B cell (primary cell): ENCODE results near the gene IL20RA.

Source experiments
- EZH2 ChIP-seq: IDR thresholded peaks from 2 replicates; pipeline ENCODE4 v1.6.1; 2012; ENCODE audit warnings: borderline replicate concordance, low read depth, mild to moderate bottlenecking, moderate library complexity, low read length; ENCODE audit not compliant: insufficient read depth, poor library complexity, severe bottlenecking
- TF ChIP-seq, protein P1 (sequence below): fragments of 200-600 bp; IDR thresholded peaks from one replicate; pipeline ENCODE4 v1.8.0; 2022; ENCODE audit warnings: antibody characterized with exemption, mild to moderate bottlenecking

GRCh38 chr6:137044366-137045221, at the start of gene IL20RA:
- TF ChIP-seq, protein P1, sequence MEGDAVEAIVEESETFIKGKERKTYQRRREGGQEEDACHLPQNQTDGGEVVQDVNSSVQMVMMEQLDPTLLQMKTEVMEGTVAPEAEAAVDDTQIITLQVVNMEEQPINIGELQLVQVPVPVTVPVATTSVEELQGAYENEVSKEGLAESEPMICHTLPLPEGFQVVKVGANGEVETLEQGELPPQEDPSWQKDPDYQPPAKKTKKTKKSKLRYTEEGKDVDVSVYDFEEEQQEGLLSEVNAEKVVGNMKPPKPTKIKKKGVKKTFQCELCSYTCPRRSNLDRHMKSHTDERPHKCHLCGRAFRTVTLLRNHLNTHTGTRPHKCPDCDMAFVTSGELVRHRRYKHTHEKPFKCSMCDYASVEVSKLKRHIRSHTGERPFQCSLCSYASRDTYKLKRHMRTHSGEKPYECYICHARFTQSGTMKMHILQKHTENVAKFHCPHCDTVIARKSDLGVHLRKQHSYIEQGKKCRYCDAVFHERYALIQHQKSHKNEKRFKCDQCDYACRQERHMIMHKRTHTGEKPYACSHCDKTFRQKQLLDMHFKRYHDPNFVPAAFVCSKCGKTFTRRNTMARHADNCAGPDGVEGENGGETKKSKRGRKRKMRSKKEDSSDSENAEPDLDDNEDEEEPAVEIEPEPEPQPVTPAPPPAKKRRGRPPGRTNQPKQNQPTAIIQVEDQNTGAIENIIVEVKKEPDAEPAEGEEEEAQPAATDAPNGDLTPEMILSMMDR = no peak
- TF ChIP-seq EZH2 = peak; percentile 54
